Panc1 (cell line): Measurements from ENCODE around the gene TCF25. TPM values are rescaled to one million over a fixed set of nuclear protein-coding genes. Genes with fewer than 3 reads are reported as not detected.

ENCODE experiments used
- ATAC-seq: fragments of 200-7000 bp; cut with Tn5 transposase; 2 replicates; pipeline ENCODE4 v1.9.1; 2020; ENCODE audit warnings: mild to moderate bottlenecking, moderate library complexity
- BruUV-seq: library from RNA; stranded (reverse); fragments of 400-500 nt; replicated peaks from 2 replicates; lab custom pipeline; 2021; lab: Mats Ljungman, UMichigan
- CTCF ChIA-PET: fragments of 300-600 bp; sonication (Branson Sonifier 250); formaldehyde crosslinking; loops from one replicate; lab custom pipeline; 2022; ENCODE audit warnings: antibody characterized with exemption; lab: Charles Lee
- POLR2A ChIA-PET: fragments of 300-600 bp; sonication (Branson Sonifier 250); formaldehyde crosslinking; loops from one replicate; lab custom pipeline; 2022; ENCODE audit warnings: antibody characterized with exemption; lab: Charles Lee
- DNase-seq: peaks from one replicate; pipeline ENCODE4 v3.0.0-alpha.2; 2010; ENCODE audit warnings: low read depth, low spot score
- H3K27ac ChIP-seq: 2 replicates; pipeline ENCODE4 v1.5.1; 2011; ENCODE audit warnings: mild to moderate bottlenecking, low read length, inconsistent platforms
- H3K27me3 ChIP-seq: fragments of 200-500 bp; sonication (Bioruptor generic); 2 replicates; pipeline ENCODE4 v1.6.0; 2014; ENCODE audit warnings: low read length, inconsistent platforms; ENCODE audit not compliant: control insufficient read depth, insufficient read depth
- H3K36me3 ChIP-seq: fragments of 200-500 bp; sonication (Bioruptor generic); 2 replicates; pipeline ENCODE4 v1.5.1; 2014; ENCODE audit warnings: inconsistent platforms, mild to moderate bottlenecking, low read length, moderate library complexity; ENCODE audit not compliant: control insufficient read depth, insufficient read depth
- H3K4me1 ChIP-seq: 2 replicates; pipeline ENCODE4 v1.5.1; 2011; ENCODE audit warnings: inconsistent platforms, mild to moderate bottlenecking, low read length, moderate library complexity; ENCODE audit not compliant: control insufficient read depth, insufficient read depth
- H3K4me3 ChIP-seq, 2 experiments: 2 replicates each; pipeline ENCODE4 v1.5.1; 2011 to 2012; ENCODE audit warnings: low read depth in 2 of 2, low read length in 2 of 2, mild to moderate bottlenecking in 2 of 2, inconsistent platforms in 1 of 2, moderate library complexity in 1 of 2
- H3K9me3 ChIP-seq: fragments of 200-500 bp; sonication (Bioruptor generic); 2 replicates; pipeline ENCODE4 v1.5.1; 2014; ENCODE audit warnings: low read depth, mild to moderate bottlenecking, inconsistent platforms, low read length, moderate library complexity; ENCODE audit not compliant: control insufficient read depth, insufficient read depth
- CTCF ChIP-seq: fragments of 450-650 bp; IDR thresholded peaks from 2 replicates; pipeline ENCODE4 v1.5.1; 2017; ENCODE audit warnings: mild to moderate bottlenecking
- POLR2AphosphoS5 ChIP-seq: IDR thresholded peaks from 2 replicates; pipeline ENCODE4 v1.6.1; 2012; ENCODE audit warnings: mild to moderate bottlenecking, low read depth, low read length, moderate library complexity
- REST ChIP-seq, 2 experiments: IDR thresholded peaks; 2 replicates each; pipeline ENCODE4 v1.6.1; 2011 to 2012; ENCODE audit warnings: low read depth in 2 of 2, control low read depth in 1 of 2, low read length in 1 of 2, mild to moderate bottlenecking in 1 of 2, moderate library complexity in 1 of 2; ENCODE audit not compliant: insufficient read depth in 1 of 2
- SIN3A ChIP-seq: IDR thresholded peaks from 2 replicates; pipeline ENCODE4 v1.6.1; 2012; ENCODE audit warnings: low read depth, mild to moderate bottlenecking, low read length, moderate library complexity, borderline replicate concordance; ENCODE audit not compliant: insufficient read depth
- TCF7L2 ChIP-seq: IDR thresholded peaks from 2 replicates; pipeline ENCODE4 v1.6.1; 2011; ENCODE audit warnings: mild to moderate bottlenecking, low read depth, low read length, inconsistent platforms
- in situ Hi-C: cut with HindIII; loops from 2 replicates; pipeline ENCODE4 v1.10.0; 2016; ENCODE audit warnings: low sequenced_read_pairs, low pct_unique_long_range_greater_than_20kb
- intact Hi-C: fragments of 100-400 bp; cut with micrococcal nuclease; formaldehyde crosslinking; loops from one replicate; pipeline ENCODE4 v1.10.0; 2022; ENCODE audit not compliant: unreplicated experiment
- total RNA-seq: library from RNA; stranded (reverse); gene quantifications from one replicate; pipeline ENCODE4 v1.2.1, GENCODE V29; 2021; ENCODE audit not compliant: unreplicated experiment

Gene TCF25
- total RNA-seq, 1 experiment from 2014 or later: 144 TPM

- Histone ChIP-seq H3K9me3 (no peaks in the 10 kb centered on the region), H3K4me1 (peaks cover 15% of the 10 kb centered on the region), H3K36me3 (no peaks in the 10 kb centered on the region; the same call in 1 of the 2 replicates), H3K4me3 (peak within 1 kb of the TSS; percentile 61 to 69), H3K27me3 (no peaks in the 10 kb centered on the region), H3K27ac (peak within 1 kb of the TSS; percentile 75)
- TF ChIP-seq POLR2AphosphoS5 (no peak), REST (IDR thresholded peaks at IDR 0.05; ENCODE audit: insufficient read depth in 1 of 2, low read depth in 2 of 2, low read length in 1 of 2) (peak; percentile 73 to 89), CTCF (no peak), TCF7L2 (no peak), SIN3A (peak; percentile 66; the same call in 1 of the 2 replicates)
- no peak for DNase-seq
- CTCF ChIA-PET: no interaction called here
- POLR2A ChIA-PET: no interaction called here
- in situ Hi-C loops: no loop called here
- no TSS peak for BruUV-seq
- intact Hi-C loops: no loop called here
- peak; percentile 80 for ATAC-seq
Observed at GRCh38 chr16:89828199-89828869, 45.1 kb upstream of the TCF25 start, which contains the start of gene SPIRE2. Gene SPIRE2 (plus strand): TSS chr16:89828475. CDS start chr16:89828551, 76 bp downstream.

- peak overlapping the region; percentile 61 to 69 for H3K4me3 ChIP-seq
- intact Hi-C loops: no loop called here
- H3K36me3 ChIP-seq: no peaks in the 10 kb centered on the region; the same call in 1 of the 2 replicates
- H3K4me1 ChIP-seq: peaks cover 15% of the 10 kb centered on the region
- ChIA-PET POLR2A (no interaction called here), CTCF (no interaction called here)
- in situ Hi-C loops: no loop called here
- H3K9me3 ChIP-seq: no peaks in the 10 kb centered on the region
- no peak for TF ChIP-seq CTCF
- no peak for TF ChIP-seq POLR2AphosphoS5
- no peak for TF ChIP-seq REST (IDR thresholded peaks at IDR 0.05; ENCODE audit: insufficient read depth in 1 of 2, low read depth in 2 of 2, low read length in 1 of 2)
- H3K27me3 ChIP-seq: no peaks in the 10 kb centered on the region
- DNase-seq (no peak), ATAC-seq (peak; percentile 42)
- peak overlapping the region; percentile 75 for H3K27ac ChIP-seq
- BruUV-seq: TSS peak; percentile 82
Observed at GRCh38 chr16:89828870-89829629, 44.3 kb upstream of the TCF25 start.
